ENCODE data around the gene RPL13.
A peak's percentile ranks its signal among the peaks of the same experiment; 100 is the strongest.

Gene RPL13

DNA sequence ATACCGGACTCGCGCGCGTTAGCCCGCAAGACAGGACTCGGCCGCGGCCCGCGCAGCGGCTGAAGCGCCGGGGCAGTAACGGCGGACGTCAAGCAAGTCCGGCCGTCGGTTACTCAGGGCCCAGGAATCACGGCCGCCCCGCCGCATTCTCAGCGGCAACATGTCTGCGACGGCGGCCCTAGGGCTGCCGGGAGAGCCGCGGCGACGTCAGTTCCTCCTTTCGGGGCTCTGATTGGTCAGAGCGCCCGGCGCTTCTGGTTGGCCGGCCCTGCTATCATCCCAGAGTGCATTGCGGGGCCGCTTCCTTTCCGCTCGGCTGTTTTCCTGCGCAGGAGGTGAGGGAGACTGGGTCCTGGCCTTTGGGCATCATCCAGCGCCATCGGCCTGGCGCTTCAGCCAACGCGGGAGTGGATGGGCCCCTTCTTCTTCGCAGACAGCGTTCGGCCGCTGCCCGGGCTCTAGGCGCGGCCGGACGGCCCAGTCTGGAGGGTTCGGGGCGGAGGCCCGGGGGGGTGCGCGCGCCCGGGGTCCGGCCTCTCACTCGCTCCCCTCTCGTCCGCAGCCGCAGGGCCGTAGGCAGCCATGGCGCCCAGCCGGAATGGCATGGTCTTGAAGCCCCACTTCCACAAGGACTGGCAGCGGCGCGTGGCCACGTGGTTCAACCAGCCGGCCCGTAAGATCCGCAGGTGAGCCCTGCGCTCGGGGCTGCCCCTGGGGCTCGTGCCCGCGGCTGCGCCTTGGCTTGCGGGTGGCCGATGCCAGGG is at the start of gene RPL13:
Gene RPL13 (plus strand): TSS at position 305 of the 764 bp plus-strand sequence. CDS start 278 bp downstream, at position 583.
- peak; percentile 96 for DNase-seq

DNA sequence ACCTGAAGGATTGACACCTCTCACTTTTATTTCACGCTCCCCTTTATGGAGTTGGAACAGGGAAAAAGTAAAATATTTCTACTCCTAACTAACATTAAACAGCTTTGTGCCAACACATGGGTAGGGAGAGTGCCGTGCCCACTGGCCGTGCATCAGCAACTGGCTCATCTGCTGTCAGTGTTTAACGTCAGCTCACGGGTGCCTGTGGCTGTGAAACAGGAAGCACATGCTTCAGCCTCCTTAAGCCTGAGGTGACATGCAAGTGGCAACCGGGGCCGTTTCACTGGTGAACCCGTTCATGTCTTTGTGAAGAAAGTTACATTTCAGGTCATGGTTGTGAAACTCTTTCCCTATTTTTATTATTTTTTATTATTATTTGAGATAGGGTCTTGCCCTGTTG is 49.1 kb upstream of the RPL13 start:
- no peak for DNase-seq

DNA sequence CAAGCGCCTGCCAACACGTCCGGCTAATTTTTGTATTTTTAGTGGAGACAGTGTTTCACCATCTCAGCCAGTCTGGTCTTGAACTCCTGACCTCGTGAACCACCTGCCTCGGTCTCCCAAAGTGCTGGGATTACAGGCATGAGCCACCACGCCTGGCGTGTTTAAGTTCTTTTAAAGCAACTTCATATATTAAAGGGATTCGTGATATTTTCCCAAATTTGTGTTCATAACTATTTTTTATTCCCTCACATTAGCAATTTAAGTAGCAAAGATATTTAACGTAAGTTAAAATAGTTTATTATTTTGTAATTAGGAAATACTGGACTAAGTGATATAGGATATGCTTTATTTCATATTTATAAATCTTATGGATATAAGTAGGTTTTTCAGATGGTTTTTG is 48.0 kb upstream of the RPL13 start:
- no peak for DNase-seq

GRCh38 chr16:89517128-89517527 is 43.4 kb upstream of the RPL13 start:
- DNase-seq = no peak

DNA sequence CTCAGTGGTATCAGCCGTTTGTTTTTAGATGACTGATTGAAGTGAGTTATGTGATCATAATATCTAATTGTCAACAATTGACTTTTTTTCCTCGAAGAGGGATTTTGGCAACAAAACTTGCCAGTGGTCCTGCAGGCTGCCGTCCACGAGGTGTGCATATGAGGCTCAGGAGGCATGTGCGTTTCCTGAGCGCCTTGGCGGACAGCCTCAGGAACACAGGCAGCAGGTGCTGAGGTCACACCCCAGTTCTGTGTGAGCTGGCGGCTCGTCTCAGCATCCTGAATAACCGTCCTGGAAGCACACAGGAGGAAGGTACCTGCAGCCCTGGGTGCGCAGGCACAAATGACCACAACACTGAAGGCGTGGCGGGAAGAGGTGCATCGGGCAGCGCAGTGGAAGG is 40.6 kb upstream of the RPL13 start:
- DNase-seq = no peak

GRCh38 chr16:89522287-89522686 is 38.2 kb upstream of the RPL13 start:
- DNase-seq = no peak

GRCh38 chr16:89523680-89524344 is 36.7 kb upstream of the RPL13 start:
- no peak for DNase-seq

DNA sequence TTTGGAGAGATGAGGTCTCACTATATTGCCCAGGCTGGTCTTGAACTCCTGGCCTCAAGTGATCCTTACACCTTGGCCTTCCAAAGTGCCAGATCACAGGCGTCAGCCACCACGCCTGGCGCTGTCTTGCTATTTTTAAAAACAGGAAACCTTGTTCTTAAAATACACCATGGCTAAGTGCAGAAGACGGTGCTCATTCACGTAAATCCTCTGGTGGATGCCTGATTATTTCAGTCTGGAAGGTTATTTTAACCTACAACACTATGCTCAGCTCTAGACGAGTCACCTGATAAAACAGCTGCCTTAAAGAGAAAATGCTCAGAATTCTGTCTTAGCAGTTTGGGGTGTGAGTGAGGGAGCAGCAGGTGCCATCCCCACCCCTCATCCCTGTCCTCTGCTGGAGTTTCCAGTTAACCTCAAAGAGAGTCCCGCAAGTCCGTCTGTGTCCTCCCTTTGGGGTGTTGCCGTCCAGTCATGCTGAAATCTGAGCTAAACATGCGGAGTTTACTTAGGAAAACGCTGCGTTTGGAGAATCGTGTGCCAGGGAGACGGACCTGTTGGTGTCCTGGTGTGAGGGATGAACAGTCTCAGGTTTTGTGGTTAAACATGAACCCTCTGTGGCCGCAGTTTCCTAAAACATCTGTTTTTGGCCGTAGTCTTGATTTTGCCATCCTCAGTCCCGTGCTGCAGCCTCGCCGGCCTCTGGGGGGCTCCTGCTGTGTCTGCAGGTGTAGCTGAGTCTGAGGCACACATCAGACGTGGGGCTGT is 35.2 kb upstream of the RPL13 start:
- DNase-seq = no peak

GRCh38 chr16:89529097-89529496 is 31.4 kb upstream of the RPL13 start:
- no peak for DNase-seq

- no peak for DNase-seq
Observed at GRCh38 chr16:89530401-89531381, 29.8 kb upstream of the RPL13 start.

DNA sequence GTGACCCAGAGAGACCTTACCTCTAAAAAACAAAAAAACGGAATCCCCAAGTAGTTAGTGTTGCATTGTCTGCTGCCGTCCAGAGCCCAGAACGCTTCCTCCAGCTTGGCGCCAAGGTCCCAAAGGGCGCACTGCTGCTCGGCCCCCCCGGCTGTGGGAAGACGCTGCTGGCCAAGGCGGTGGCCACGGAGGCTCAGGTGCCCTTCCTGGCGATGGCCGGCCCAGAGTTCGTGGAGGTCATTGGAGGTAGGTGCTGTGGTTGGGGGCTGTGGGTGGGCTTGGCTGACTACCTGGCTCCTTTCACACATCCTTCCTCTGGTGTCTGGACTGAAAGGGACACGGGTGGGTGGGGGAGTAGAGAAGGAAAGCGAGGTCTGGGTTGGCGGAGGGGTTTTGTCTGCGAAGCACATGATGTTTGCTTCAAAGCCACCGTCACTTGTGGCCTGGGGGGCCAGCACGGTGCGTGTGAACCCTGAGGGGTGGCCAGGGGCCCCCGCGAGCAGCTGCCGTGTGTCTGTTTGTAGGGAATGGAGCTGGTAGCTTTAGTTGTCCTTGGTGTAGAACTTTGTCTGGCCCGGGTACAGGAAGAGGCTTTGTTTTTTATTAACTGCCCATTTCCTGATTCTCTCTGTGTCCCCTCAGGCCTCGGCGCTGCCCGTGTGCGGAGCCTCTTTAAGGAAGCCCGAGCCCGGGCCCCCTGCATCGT is 28.5 kb upstream of the RPL13 start:
- DNase-seq = no peak

DNA sequence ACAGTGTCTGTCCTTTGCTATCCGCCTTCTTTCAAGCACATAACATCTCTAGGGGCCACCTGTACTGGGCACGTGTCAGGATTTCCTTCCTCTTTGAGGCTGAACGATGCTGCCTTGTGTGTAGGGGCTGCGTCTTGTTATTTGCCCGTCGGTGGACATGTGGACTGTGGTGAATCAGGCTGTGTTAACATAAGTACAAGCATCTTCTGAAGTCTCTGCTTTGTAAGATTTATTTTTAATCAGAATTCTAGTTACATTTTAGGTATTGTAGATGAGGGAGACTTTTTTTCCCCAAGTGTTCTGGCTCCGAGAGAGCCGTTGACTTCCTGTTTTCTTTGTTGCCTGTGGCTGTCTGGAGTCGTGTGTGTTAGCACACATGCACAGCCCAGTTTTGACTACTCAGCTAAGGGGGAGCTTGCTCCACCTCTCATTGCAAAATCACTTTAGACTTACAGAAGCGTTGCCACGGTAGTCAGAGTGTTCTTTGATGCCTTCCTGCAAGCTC is 26.2 kb upstream of the RPL13 start:
- no peak for DNase-seq

DNA sequence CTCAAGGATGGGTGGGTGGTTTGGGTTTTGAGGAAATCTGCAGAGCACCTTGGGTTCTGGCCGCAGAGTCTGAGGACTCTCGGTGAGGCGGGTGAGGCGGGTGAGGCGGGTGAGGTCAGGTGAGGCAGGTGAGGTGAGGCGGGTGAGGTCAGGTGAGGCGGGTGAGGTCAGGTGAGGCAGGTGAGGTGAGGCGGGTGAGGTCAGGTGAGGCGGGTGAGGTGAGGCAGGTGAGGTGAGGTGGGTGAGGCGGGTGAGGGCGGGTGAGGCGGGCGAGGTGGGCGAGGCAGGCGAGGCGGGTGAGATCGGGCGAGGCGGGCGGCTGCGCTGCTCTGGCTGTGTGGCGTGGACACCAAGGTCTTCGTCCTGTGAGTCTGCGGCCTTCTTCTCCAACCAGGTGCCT is 24.1 kb upstream of the RPL13 start:
- no peak for DNase-seq

DNA sequence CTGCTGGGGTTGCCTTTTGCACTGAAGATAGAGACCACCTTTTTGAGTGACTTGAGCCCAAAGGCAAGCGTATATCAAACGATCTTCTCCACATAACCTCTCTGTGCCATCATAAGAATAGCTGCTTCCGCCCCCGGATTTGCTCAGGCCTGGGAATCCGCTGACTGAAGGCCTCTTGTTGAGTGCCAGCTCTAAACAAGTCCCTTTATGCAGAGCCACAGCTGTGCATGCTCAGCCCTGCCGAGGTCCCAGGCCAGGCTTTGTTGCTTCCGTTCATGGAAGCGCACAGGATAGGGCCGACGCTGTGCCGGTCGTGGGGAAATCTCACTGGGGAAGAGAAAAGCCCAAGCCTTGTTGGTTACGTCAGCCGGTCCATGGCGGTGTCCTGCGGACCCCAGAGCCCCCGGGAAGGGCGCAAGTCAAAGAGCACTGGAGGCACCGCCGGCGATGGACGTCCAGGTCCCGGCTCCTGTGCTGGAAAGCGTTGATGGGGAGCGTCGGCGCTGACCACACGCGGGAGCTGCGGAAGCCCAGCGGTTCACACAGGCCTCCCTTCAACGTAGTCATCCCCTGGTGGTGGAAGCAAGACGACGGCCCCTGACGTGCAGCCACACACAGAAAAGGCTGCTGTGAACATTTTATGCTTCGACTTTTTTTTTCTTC is 23.5 kb upstream of the RPL13 start:
- no peak for DNase-seq

DNA sequence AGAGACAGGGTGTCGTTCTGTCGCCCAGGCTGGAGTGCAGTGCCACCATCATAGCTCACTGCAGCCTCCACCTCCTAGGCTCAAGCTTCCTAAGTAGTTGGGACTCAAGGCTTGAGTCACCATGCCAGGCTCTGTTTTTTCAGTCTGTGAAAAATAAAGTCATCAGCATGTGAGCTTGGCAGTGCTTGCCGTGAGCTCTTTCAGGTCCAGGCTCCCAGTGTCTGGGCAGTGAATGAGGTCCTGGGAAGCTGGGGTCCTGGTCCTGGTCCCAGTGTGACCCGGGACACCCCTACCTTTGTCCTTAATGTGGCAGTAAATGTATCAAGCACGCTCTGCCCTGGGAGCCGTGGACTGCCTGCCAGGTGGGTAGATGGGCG is 22.9 kb upstream of the RPL13 start:
- no peak for DNase-seq

DNA sequence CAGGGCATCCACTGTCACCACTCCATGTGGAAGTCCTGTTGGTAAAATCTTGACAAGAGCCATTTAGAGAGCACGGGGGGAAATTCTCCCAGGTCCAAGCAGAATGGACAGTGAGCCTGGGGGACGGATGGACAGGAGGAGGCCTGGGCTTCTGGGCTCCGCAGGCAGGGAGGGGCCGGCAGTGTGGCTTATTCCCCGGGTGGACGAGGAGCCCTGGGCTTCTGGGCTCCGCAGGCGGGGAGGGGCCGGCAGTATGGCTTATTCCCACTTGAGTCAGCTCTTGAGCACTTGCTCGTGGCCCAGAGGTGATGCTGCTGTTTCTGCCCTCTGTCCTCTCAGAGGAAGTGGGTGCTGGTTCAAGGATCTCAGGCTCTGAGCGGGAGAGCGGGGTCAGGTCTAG is 22.2 kb upstream of the RPL13 start:
- no peak for DNase-seq

DNA sequence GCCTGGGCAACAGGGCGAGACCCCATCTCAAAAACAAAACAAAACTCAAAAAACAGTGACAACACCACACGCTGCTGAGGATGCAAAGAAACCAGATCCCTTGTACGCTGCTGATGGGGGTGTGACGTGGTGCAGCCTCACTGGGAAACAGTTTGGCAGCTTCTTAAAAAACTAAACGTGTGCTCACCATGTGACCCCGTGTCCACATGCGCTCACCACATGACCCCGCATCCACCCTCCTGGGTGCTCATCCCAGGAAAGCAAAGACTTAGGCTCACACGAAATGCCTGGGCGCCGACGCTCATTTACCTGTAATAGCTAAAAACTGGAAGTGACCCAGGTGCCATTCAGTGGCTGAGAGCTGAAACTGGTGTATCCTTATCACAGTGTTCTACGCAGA is 19.9 kb upstream of the RPL13 start:
- no peak for DNase-seq

GRCh38 chr16:89541792-89542191 is 18.7 kb upstream of the RPL13 start:
- no peak for DNase-seq

GRCh38 chr16:89544113-89544512 is 16.4 kb upstream of the RPL13 start:
- DNase-seq = no peak

GRCh38 chr16:89544713-89545043 is 15.8 kb upstream of the RPL13 start:
- no peak for DNase-seq

DNA sequence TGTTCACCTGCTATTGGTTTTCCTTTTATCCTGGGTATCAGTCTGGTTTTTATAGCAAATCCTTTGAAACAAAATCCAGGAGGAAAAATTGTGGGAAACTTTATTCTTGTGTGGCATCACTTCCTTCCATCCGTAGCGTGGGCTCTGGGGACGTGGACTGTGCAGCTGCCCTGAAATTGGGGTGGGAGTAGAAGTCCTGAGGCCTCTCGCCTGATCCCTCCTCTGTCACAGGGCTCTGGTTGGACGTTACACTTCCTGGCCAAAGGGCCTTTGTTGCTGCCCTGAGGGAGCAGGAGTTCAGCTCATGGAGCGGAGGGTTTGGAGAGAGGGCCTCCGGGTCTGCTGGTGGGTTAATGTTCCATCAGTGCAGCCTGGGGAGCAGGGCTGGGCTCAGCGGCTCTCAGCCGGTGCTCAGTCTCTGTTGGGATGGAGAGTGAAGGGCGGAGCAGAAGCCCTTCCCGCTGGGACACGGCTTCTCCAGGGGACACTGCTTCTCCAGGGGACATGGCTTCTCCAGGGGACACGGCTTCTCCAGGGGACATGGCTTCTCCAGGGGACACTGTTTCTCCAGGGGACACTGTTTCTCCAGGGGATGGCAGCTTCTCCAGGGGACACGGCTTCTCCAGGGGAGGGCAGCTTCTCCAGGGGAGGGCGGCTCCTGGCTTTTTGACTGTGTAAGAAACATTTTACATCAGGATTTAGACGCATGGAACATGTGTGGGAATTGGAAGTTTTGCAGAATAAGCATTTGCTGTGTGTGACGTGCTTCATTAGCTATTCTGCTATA is 15.2 kb upstream of the RPL13 start:
- DNase-seq = no peak
